HepG2 (cell line): ENCODE measurements around the gene SNAP29. TPM values are rescaled to one million over a fixed set of nuclear protein-coding genes. Genes with fewer than 3 reads are reported as not detected.
"Not testable (repeated sequence)": the region's sequence is repeated elsewhere in the genome, so short reads cannot be mapped to it uniquely, and the experiment has no call there.

ENCODE experiments used
- ATAC-seq: fragments of 200-7000 bp; cut with Tn5 transposase; 3 replicates; pipeline ENCODE4 v1.9.1; 2020; ENCODE audit warnings: mild to moderate bottlenecking, moderate library complexity
- BruUV-seq: library from RNA; stranded (reverse); fragments of 400-500 nt; replicated peaks from 2 replicates; lab custom pipeline; 2021; lab: Mats Ljungman, UMichigan
- CTCF ChIA-PET: fragments of 300-600 bp; formaldehyde crosslinking; extraction: SDS; loops from one replicate; lab custom pipeline; 2021; ENCODE audit warnings: low total read pairs, inconsistent platforms, low intra/inter-chr PET ratio; lab: Yijun Ruan, JAX
- POLR2A ChIA-PET: fragments of 350-600 bp; sonication (Branson Sonifier 250); formaldehyde crosslinking; loops from one replicate; lab custom pipeline; 2020; ENCODE audit warnings: antibody characterized with exemption, inconsistent platforms; lab: Yijun Ruan, JAX
- DNase-seq: peaks from one replicate; pipeline ENCODE4 v3.0.0-alpha.2; 2015; ENCODE audit warnings: low spot score
- FAIRE-seq: peaks from 3 replicates; lab custom pipeline; 2011; peaks lifted over from hg19 to GRCh38; lab: Jason Lieb, UNC
- H2AFZ ChIP-seq: one replicate; pipeline ENCODE4 v1.6.1; 2011; ENCODE audit warnings: low read length, inconsistent platforms
- H3K27ac ChIP-seq: fragments of 300-600 bp; 3 replicates; pipeline ENCODE4 v1.8.0; 2011; ENCODE audit warnings: mixed run types, mild to moderate bottlenecking, mixed read lengths, low read length, inconsistent platforms; ENCODE audit not compliant: insufficient read depth; ENCODE audit errors: extremely low read length
- H3K27me3 ChIP-seq, 2 experiments: fragments of 200-600 bp in 1 of 2; 2 replicates in 1 of 2; 3 replicates in 1 of 2; pipeline versions ENCODE4 v1.6.0 to v1.8.0; 2011; ENCODE audit warnings: low read length in 2 of 2, mild to moderate bottlenecking in 2 of 2, moderate library complexity in 2 of 2, inconsistent platforms in 1 of 2; ENCODE audit not compliant: insufficient read depth in 2 of 2, control insufficient read depth in 1 of 2
- H3K36me3 ChIP-seq, 2 experiments: fragments of 200-600 bp in 1 of 2; replicated peaks in 1 of 2; 2 replicates in 1 of 2; 3 replicates in 1 of 2; pipeline versions ENCODE4 v1.5.1 to v1.8.0; 2011; ENCODE audit warnings: low read length in 2 of 2, inconsistent platforms in 1 of 2; ENCODE audit not compliant: insufficient read depth in 2 of 2, control insufficient read depth in 1 of 2
- H3K4me1 ChIP-seq: 2 replicates; pipeline ENCODE4 v1.5.1; 2012; ENCODE audit warnings: low read length, inconsistent platforms; ENCODE audit not compliant: insufficient read depth
- H3K4me2 ChIP-seq: 2 replicates; pipeline ENCODE4 v1.6.0; 2011; ENCODE audit warnings: low read depth, low read length, inconsistent platforms
- H3K4me3 ChIP-seq, 3 experiments: fragments of 200-600 bp in 1 of 3; sonication (generic), shearing (Covaris generic) in 1 of 3; replicated peaks in 1 of 3; 2 replicates each; pipeline ENCODE4 v1.5.1; 2011 to 2016; ENCODE audit warnings: low read length in 3 of 3, inconsistent platforms in 2 of 3, low read depth in 2 of 3, mild to moderate bottlenecking in 2 of 3, control low read depth in 1 of 3, mixed read lengths in 1 of 3; ENCODE audit not compliant: insufficient read depth in 1 of 3
- H3K79me2 ChIP-seq: one replicate; pipeline ENCODE4 v1.6.1; 2011; ENCODE audit warnings: low read length, inconsistent platforms; ENCODE audit not compliant: insufficient read depth
- H3K9ac ChIP-seq: 2 replicates; pipeline ENCODE4 v1.6.0; 2011; ENCODE audit warnings: mild to moderate bottlenecking, low read depth, low read length, inconsistent platforms; ENCODE audit not compliant: insufficient read depth
- H3K9me3 ChIP-seq: 2 replicates; pipeline ENCODE4 v1.5.1; 2012; ENCODE audit warnings: mild to moderate bottlenecking, low read length
- H4K20me1 ChIP-seq: 2 replicates; pipeline ENCODE4 v1.6.0; 2011; ENCODE audit warnings: inconsistent platforms, mild to moderate bottlenecking, low read length, moderate library complexity; ENCODE audit not compliant: insufficient read depth
- NFYB ChIP-seq: sonication (generic); formaldehyde crosslinking; IDR thresholded peaks from 2 replicates; pipeline ENCODE4 v1.4.0; 2020; ENCODE audit warnings: missing genetic modification reagents
- NRL ChIP-seq: sonication (generic); formaldehyde crosslinking; IDR thresholded peaks from 2 replicates; pipeline ENCODE4 v1.5.0; 2020; ENCODE audit warnings: missing genetic modification reagents, mild to moderate bottlenecking, moderate library complexity, borderline replicate concordance
- PAXIP1 ChIP-seq: sonication (generic); formaldehyde crosslinking; conservative IDR thresholded peaks from 2 replicates; pipeline ENCODE4 v1.4.0; 2020; ENCODE audit warnings: mild to moderate bottlenecking, missing genetic modification reagents, moderate library complexity
- SRSF4 ChIP-seq: fragments of 200-400 bp; formaldehyde crosslinking; IDR thresholded peaks from one replicate; pipeline ENCODE4 v1.6.1; 2018; ENCODE audit warnings: mild to moderate bottlenecking, low read depth, low read length, moderate library complexity; ENCODE audit not compliant: poor library complexity, severe bottlenecking
- SYNCRIP ChIP-seq: fragments of 200-400 bp; formaldehyde crosslinking; IDR thresholded peaks from 2 replicates; pipeline ENCODE4 v1.6.1; 2018; ENCODE audit warnings: mild to moderate bottlenecking, low read depth, low read length; ENCODE audit not compliant: insufficient read depth
- TBP ChIP-seq: sonication (generic); formaldehyde crosslinking; IDR thresholded peaks from 2 replicates; pipeline ENCODE4 v1.5.0; 2020; ENCODE audit warnings: missing genetic modification reagents
- XBP1 ChIP-seq: sonication (generic); formaldehyde crosslinking; IDR thresholded peaks from 2 replicates; pipeline ENCODE4 v1.5.0; 2020; ENCODE audit warnings: missing genetic modification reagents
- ZNF772 ChIP-seq: sonication (generic); formaldehyde crosslinking; IDR thresholded peaks from 2 replicates; pipeline ENCODE4 v1.5.0; 2020; ENCODE audit warnings: mild to moderate bottlenecking, missing genetic modification reagents
- WGBS: methylation state at CpG from one replicate; pipeline ENCODE4 v1.1.6; 2017; ENCODE audit warnings: low lambda C conversion rate; 5-methylcytosine and 5-hydroxymethylcytosine counted together
- in situ Hi-C: cut with HindIII; loops from 2 replicates; pipeline ENCODE4 v1.10.0; 2017; ENCODE audit warnings: low pct_unique_long_range_greater_than_20kb; ENCODE audit not compliant: extremely low pct_ligation_motif_present
- intact Hi-C: fragments of 100-400 bp; cut with micrococcal nuclease; formaldehyde crosslinking; loops from one replicate; pipeline ENCODE4 v1.10.0; 2022; ENCODE audit not compliant: unreplicated experiment
- polyA plus RNA-seq, 8 experiments: library from polyadenylated mRNA; depleted of rRNA in 3 of 8; stranded (reverse) in 7 of 8; unstranded in 1 of 8; fragments of >200 nt; fragmentation: Illumina TruSeq in 4 of 8; extraction: Trizol in 4 of 8; gene quantifications; 2 replicates each; pipeline versions ENCODE4 v1.2.1 to v1.2.3, GENCODE V29; 2011 to 2016; ENCODE audit warnings: low read depth in 4 of 8, missing spikeins in 1 of 8, mixed read lengths in 1 of 8; ENCODE audit not compliant: insufficient read depth in 1 of 8
- total RNA-seq, 5 experiments: library from RNA; depleted of rRNA; stranded (reverse); fragments of >200 nt; fragmentation: Illumina TruSeq; extraction: Trizol; gene quantifications; 2 replicates each; pipeline ENCODE4 v1.2.3, GENCODE V29; 2016; ENCODE audit warnings: low read depth in 1 of 5
- TF ChIP-seq, protein P1 (sequence below): fragments of 450-650 bp; IDR thresholded peaks from 2 replicates; pipeline ENCODE4 v1.6.1; 2017

Gene SNAP29
- total and polyA plus RNA-seq, 2 of the 13 experiments (the other 11 are each of a cell fraction or from before 2014, with no cell fraction given) = 12.3 to 30.7 TPM

GRCh38 chr22:20939457-20940185 lies 80.8 kb downstream of the SNAP29 start:
- FAIRE-seq, H3K27ac ChIP-seq, DNase-seq, H2AFZ ChIP-seq, H3K9ac ChIP-seq, H3K4me3 ChIP-seq, BruUV-seq, H3K4me2 ChIP-seq, H3K27me3 ChIP-seq, CTCF ChIA-PET, H3K9me3 ChIP-seq, POLR2A ChIA-PET, intact Hi-C loops, in situ Hi-C loops, ATAC-seq: not testable (repeated sequence)
- H3K4me1 ChIP-seq = peaks cover 91% of the 10 kb centered on the region
- peaks cover 91% of the 10 kb centered on the region for H3K79me2 ChIP-seq
- H4K20me1 ChIP-seq = peaks cover 95% of the 10 kb centered on the region
- H3K36me3 ChIP-seq = peaks cover 17 to 67% of the 10 kb centered on the region in 2 experiments
- WGBS = 96% methylated on average over 12 of the region's 14 CpGs

- FAIRE-seq (no peak), ATAC-seq (no peak), DNase-seq (no peak)
- peaks cover 91% of the 10 kb centered on the region for H3K4me1 ChIP-seq
- BruUV-seq = no TSS peak
- CTCF ChIA-PET = no interaction called here
- H3K79me2 ChIP-seq = peaks cover 91% of the 10 kb centered on the region
- H3K36me3 ChIP-seq = peaks cover 16 to 62% of the 10 kb centered on the region in 2 experiments
- H3K4me2 ChIP-seq = no peak overlapping the region
- WGBS = 92% methylated on average over 3 of the region's 3 CpGs
- TF ChIP-seq SYNCRIP = no peak
- no peak for TF ChIP-seq TBP (CRISPR knock-in tag)
- no peak for TF ChIP-seq NFYB
- TF ChIP-seq XBP1 = no peak
- TF ChIP-seq ZNF772 (CRISPR knock-in tag) = no peak
- no peak for TF ChIP-seq PAXIP1
- no peak for TF ChIP-seq SRSF4
- TF ChIP-seq, protein P1, sequence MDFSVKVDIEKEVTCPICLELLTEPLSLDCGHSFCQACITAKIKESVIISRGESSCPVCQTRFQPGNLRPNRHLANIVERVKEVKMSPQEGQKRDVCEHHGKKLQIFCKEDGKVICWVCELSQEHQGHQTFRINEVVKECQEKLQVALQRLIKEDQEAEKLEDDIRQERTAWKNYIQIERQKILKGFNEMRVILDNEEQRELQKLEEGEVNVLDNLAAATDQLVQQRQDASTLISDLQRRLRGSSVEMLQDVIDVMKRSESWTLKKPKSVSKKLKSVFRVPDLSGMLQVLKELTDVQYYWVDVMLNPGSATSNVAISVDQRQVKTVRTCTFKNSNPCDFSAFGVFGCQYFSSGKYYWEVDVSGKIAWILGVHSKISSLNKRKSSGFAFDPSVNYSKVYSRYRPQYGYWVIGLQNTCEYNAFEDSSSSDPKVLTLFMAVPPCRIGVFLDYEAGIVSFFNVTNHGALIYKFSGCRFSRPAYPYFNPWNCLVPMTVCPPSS = no peak
- TF ChIP-seq NRL (CRISPR knock-in tag) = no peak
- in situ Hi-C loops (no loop called here), intact Hi-C loops (no loop called here)
- POLR2A ChIA-PET = no interaction called here
- peaks cover 95% of the 10 kb centered on the region for H4K20me1 ChIP-seq
- H3K4me3 ChIP-seq = no peak overlapping the region
- no peaks in the 10 kb centered on the region for H3K27me3 ChIP-seq
- no peak overlapping the region for H3K9ac ChIP-seq
- H3K9me3 ChIP-seq = no peaks in the 10 kb centered on the region
- no peak overlapping the region for H2AFZ ChIP-seq
- H3K27ac ChIP-seq = no peak overlapping the region
Measured at GRCh38 chr22:20940186-20940651, 81.4 kb downstream of the SNAP29 start.
